Measurements from ENCODE around the gene ANGPTL4.
A peak's percentile ranks its signal among the peaks of the same experiment; 100 is the strongest.

Gene ANGPTL4

DNA sequence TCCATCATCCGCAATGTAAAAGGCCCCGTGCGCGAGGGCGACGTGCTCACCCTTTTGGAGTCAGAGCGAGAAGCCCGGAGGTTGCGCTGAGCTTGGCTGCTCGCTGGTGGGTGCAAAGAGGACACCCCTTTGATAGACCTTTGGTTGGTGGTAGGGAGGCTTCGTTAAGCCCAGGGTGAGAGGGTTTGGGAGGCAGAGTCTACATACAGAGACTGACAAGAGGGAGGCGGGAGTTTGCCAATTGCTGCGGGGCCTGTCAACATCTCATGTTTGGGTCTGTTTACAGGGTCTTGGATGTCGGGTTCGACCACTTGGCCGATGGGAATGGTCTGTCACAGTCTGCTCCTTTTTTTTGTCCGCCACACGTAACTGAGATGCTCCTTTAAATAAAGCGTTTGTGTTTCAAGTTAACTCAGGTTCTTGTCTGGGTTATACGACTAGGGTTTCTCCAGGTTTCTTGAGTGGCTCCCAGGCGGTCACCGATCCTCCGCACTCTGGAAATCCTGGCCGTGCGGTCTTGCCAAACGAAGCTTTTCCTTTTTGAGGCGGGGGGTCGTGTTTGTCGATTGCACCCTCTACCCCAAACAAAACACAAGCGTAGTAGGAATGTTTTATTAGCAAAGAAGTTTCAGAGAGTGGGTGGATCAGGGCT is 41.8 kb upstream of the ANGPTL4 start:
- peaks cover 8% of the 10 kb centered on the region for H3K4me1 ChIP-seq (ENCODE audit: low read length)
- H3K79me2 ChIP-seq (ENCODE audit: low read length), result peaks cover 40% of the 10 kb centered on the region
- peak overlapping the region; percentile 83 for H3K9ac ChIP-seq (ENCODE audit: low read length)
- TF ChIP-seq EZH2phosphoT487 (IDR thresholded peaks at IDR 0.05; ENCODE audit: low read length), result no peak
- TF ChIP-seq, protein P1, sequence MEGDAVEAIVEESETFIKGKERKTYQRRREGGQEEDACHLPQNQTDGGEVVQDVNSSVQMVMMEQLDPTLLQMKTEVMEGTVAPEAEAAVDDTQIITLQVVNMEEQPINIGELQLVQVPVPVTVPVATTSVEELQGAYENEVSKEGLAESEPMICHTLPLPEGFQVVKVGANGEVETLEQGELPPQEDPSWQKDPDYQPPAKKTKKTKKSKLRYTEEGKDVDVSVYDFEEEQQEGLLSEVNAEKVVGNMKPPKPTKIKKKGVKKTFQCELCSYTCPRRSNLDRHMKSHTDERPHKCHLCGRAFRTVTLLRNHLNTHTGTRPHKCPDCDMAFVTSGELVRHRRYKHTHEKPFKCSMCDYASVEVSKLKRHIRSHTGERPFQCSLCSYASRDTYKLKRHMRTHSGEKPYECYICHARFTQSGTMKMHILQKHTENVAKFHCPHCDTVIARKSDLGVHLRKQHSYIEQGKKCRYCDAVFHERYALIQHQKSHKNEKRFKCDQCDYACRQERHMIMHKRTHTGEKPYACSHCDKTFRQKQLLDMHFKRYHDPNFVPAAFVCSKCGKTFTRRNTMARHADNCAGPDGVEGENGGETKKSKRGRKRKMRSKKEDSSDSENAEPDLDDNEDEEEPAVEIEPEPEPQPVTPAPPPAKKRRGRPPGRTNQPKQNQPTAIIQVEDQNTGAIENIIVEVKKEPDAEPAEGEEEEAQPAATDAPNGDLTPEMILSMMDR (IDR thresholded peaks at IDR 0.05; ENCODE audit: low read length), result no peak
- TF ChIP-seq EZH2 (optimal IDR thresholded peaks at IDR 0.05; ENCODE audit: low read depth, low read length), result no peak
- H3F3A ChIP-seq (ENCODE audit: insufficient read depth, low read length), result peaks cover 39% of the 10 kb centered on the region
- no peak overlapping the region for H2AFZ ChIP-seq (ENCODE audit: low read length)
- no peak for DNase-seq
- H3K27ac ChIP-seq (ENCODE audit: low read length), result no peak overlapping the region
- no peaks in the 10 kb centered on the region for H3K27me3 ChIP-seq (replicated peaks; ENCODE audit: insufficient read depth, low read length)
- H4K20me1 ChIP-seq (ENCODE audit: insufficient read depth, low read length), result peaks cover 4% of the 10 kb centered on the region; the same call in 1 of the 2 replicates
- H3K9me3 ChIP-seq (replicated peaks; ENCODE audit: insufficient read depth, low read length), result no peaks in the 10 kb centered on the region
- peaks cover 11% of the 10 kb centered on the region for H3K36me3 ChIP-seq (replicated peaks; ENCODE audit: insufficient read depth, low read length)
- H3K4me3 ChIP-seq (ENCODE audit: low read length), result peak overlapping the region; percentile 89
- H3K9me2 ChIP-seq (replicated peaks; ENCODE audit: insufficient read depth, low read length), result no peaks in the 10 kb centered on the region
- H3K4me2 ChIP-seq (ENCODE audit: low read depth, low read length), result peak overlapping the region; percentile 90

DNA sequence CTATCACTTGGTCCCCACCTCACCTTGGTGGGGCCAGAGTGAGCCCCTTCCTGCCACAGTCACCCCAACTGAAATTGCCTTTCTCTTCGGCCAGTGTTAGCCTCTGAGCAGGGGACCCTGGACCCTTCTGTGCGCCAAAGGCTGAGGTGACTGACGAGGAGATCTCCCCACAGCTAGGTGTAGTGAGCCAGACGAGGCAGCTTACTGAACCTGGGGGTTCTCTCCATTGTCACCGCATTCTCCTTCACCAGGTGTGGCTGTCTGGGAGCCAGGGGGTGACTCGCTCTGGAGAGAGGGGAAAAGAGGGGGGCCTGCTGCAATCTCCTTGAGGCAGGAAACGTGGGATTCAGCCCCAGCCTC is 41.3 kb upstream of the ANGPTL4 start:
- Histone ChIP-seq H3K79me2 (ENCODE audit: low read length) (peaks cover 40% of the 10 kb centered on the region), H3K27me3 (replicated peaks; ENCODE audit: insufficient read depth, low read length) (0 out of 2 replicates have a peak, but pooled peaks cover 2% of the 10 kb centered on the region), H4K20me1 (ENCODE audit: insufficient read depth, low read length) (peaks cover 4% of the 10 kb centered on the region; the same call in 1 of the 2 replicates), H3K27ac (ENCODE audit: low read length) (no peak overlapping the region), H3K9me2 (replicated peaks; ENCODE audit: insufficient read depth, low read length) (no peaks in the 10 kb centered on the region), H3K4me2 (ENCODE audit: low read depth, low read length) (peak overlapping the region; percentile 90), H3K4me3 (ENCODE audit: low read length) (peak overlapping the region; percentile 89), H3K4me1 (ENCODE audit: low read length) (peaks cover 8% of the 10 kb centered on the region), H3K9ac (ENCODE audit: low read length) (peak overlapping the region; percentile 83; the same call in 1 of the 2 replicates), H3K9me3 (replicated peaks; ENCODE audit: insufficient read depth, low read length) (no peaks in the 10 kb centered on the region), H2AFZ (ENCODE audit: low read length) (no peak overlapping the region), H3K36me3 (replicated peaks; ENCODE audit: insufficient read depth, low read length) (peaks cover 11% of the 10 kb centered on the region), H3F3A (ENCODE audit: insufficient read depth, low read length) (peaks cover 39% of the 10 kb centered on the region)
- TF ChIP-seq EZH2phosphoT487 (IDR thresholded peaks at IDR 0.05; ENCODE audit: low read length), result no peak
- DNase-seq, result no peak

DNA sequence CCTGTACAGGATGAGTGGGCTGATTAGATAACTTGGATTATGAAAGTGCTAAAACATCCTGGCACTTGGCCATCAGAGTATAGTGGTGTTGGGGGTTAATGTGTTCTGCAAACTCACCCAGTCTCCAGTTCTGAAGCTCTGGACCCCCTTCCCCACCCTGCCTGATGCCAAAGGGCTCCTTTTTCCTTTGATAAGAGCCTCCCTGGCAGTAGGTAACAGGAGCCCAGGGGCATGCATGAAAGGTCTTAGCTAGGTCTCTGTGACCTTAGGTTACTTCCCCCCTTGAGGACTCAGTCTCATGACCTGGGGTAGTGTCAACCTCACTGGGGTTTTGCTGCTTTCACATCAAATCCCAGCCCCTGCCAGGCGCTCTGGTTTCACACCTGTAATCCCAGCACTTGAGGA is 40.2 kb upstream of the ANGPTL4 start:
- H3K4me2 ChIP-seq (ENCODE audit: low read depth, low read length), result no peak overlapping the region

More for the DNA sequence above, 40.2 kb upstream of the ANGPTL4 start:
- Histone ChIP-seq H2AFZ (ENCODE audit: low read length) (no peak overlapping the region), H3K4me1 (ENCODE audit: low read length) (peaks cover 8% of the 10 kb centered on the region), H3K9ac (ENCODE audit: low read length) (no peak overlapping the region), H3K9me3 (replicated peaks; ENCODE audit: insufficient read depth, low read length) (no peaks in the 10 kb centered on the region), H3K27ac (ENCODE audit: low read length) (no peak overlapping the region), H3K27me3 (replicated peaks; ENCODE audit: insufficient read depth, low read length) (peaks cover 13% of the 10 kb centered on the region), H3K4me3 (ENCODE audit: low read length) (no peak overlapping the region), H3K79me2 (ENCODE audit: low read length) (peaks cover 40% of the 10 kb centered on the region), H3K9me2 (replicated peaks; ENCODE audit: insufficient read depth, low read length) (no peaks in the 10 kb centered on the region), H3F3A (ENCODE audit: insufficient read depth, low read length) (peaks cover 39% of the 10 kb centered on the region), H4K20me1 (ENCODE audit: insufficient read depth, low read length) (peaks cover 4% of the 10 kb centered on the region; the same call in 1 of the 2 replicates), H3K36me3 (replicated peaks; ENCODE audit: insufficient read depth, low read length) (peaks cover 11% of the 10 kb centered on the region)
- TF ChIP-seq, protein P1 (IDR thresholded peaks at IDR 0.05; ENCODE audit: low read length), result no peak
- TF ChIP-seq EZH2phosphoT487 (IDR thresholded peaks at IDR 0.05; ENCODE audit: low read length), result no peak
- TF ChIP-seq EZH2 (optimal IDR thresholded peaks at IDR 0.05; ENCODE audit: low read depth, low read length), result no peak
- DNase-seq, result no peak
